ENCODE measurements around the gene SLC9A3.

GRCh38 chr5:457195-457961 lies 66.9 kb downstream of the SLC9A3 start:
- TF ChIP-seq FOXK2 (IDR thresholded peaks at IDR 0.05) (no peak), L3MBTL2 (conservative IDR thresholded peaks at IDR 0.05) (no peak), TARDBP (IDR thresholded peaks at IDR 0.05) (no peak), ARNT (IDR thresholded peaks at IDR 0.05) (no peak), FOXA1 (IDR thresholded peaks at IDR 0.05) (no peak), FOXM1 (IDR thresholded peaks at IDR 0.05; ENCODE audit: borderline replicate concordance) (no peak), ELF4 (IDR thresholded peaks at IDR 0.05) (no peak)
